SU-DHL-6 (cell line): ENCODE measurements around the gene SMTNL1.

Experiments used
- H2AFZ ChIP-seq: fragments of 200-600 bp; sonication (generic); 2 replicates; pipeline ENCODE4 v1.6.1; 2014; ENCODE audit warnings: low read depth, mild to moderate bottlenecking, moderate library complexity, mixed read lengths, antibody characterized with exemption, low read length; ENCODE audit not compliant: severe bottlenecking
- H3F3A ChIP-seq: fragments of 200-600 bp; shearing (Covaris generic); 2 replicates; pipeline ENCODE4 v1.6.0; 2016; ENCODE audit warnings: antibody characterized with exemption, mild to moderate bottlenecking; ENCODE audit not compliant: insufficient read depth
- H3K27ac ChIP-seq: fragments of 200-600 bp; sonication (generic); 2 replicates; pipeline ENCODE4 v1.5.1; 2016; ENCODE audit warnings: low read depth, mild to moderate bottlenecking, low read length, moderate library complexity, mixed read lengths
- H3K27me3 ChIP-seq: fragments of 200-600 bp; sonication (generic), shearing (Covaris generic); 2 replicates; pipeline ENCODE4 v1.6.0; 2014; ENCODE audit warnings: mild to moderate bottlenecking, low read length
- H3K36me3 ChIP-seq: fragments of 200-600 bp; sonication (generic); 2 replicates; pipeline ENCODE4 v1.6.1; 2014; ENCODE audit warnings: mild to moderate bottlenecking, low read length, mixed read lengths
- H3K4me2 ChIP-seq: fragments of 300-600, 200-600 bp; shearing (Covaris generic), sonication (generic); 2 replicates; pipeline ENCODE4 v1.6.0; 2014; ENCODE audit warnings: low read length, low read depth, mild to moderate bottlenecking; ENCODE audit not compliant: poor library complexity, severe bottlenecking
- H3K4me3 ChIP-seq: fragments of 200-600 bp; sonication (generic); 2 replicates; pipeline ENCODE4 v1.5.1; 2014; ENCODE audit warnings: antibody characterized with exemption, low read length, mild to moderate bottlenecking, mixed read lengths; ENCODE audit not compliant: insufficient read depth, poor library complexity, severe bottlenecking
- H3K79me2 ChIP-seq: fragments of 200-600 bp; sonication (generic); 2 replicates; pipeline ENCODE4 v1.6.1; 2014; ENCODE audit warnings: mild to moderate bottlenecking, low read length, moderate library complexity; ENCODE audit not compliant: insufficient read depth
- H3K9ac ChIP-seq: fragments of 200-600 bp; sonication (generic); 2 replicates; pipeline ENCODE4 v1.7.0; 2014; ENCODE audit warnings: mild to moderate bottlenecking, low read length
- H3K9me2 ChIP-seq: fragments of 200-600 bp; sonication (generic); replicated peaks from 2 replicates; pipeline ENCODE4 v1.6.1; 2014; ENCODE audit warnings: low read length; ENCODE audit not compliant: insufficient read depth
- H3K9me3 ChIP-seq: fragments of 200-600 bp; sonication (generic); 2 replicates; pipeline ENCODE4 v1.6.1; 2014; ENCODE audit warnings: low read length, mixed read lengths; ENCODE audit not compliant: insufficient read depth
- H4K20me1 ChIP-seq: fragments of 200-600 bp; sonication (generic); 2 replicates; pipeline ENCODE4 v1.6.1; 2014; ENCODE audit warnings: low read depth, mild to moderate bottlenecking, antibody characterized with exemption, low read length, moderate library complexity, mixed read lengths
- CTCF ChIP-seq: fragments of 200-600 bp; sonication (generic); IDR thresholded peaks from one replicate; pipeline ENCODE4 v1.5.1; 2017; ENCODE audit warnings: antibody characterized with exemption, mild to moderate bottlenecking, low read length, moderate library complexity; ENCODE audit not compliant: insufficient read depth, poor library complexity, severe bottlenecking
- EZH2phosphoT487 ChIP-seq: fragments of 200-600 bp; sonication (generic), shearing (Covaris generic); conservative IDR thresholded peaks from 2 replicates; pipeline ENCODE4 v1.6.1; 2018; ENCODE audit warnings: mild to moderate bottlenecking, antibody characterized with exemption, low read length, moderate library complexity, mixed read lengths

Gene SMTNL1

GRCh38 chr11:57536947-57537619 lies at the start of gene SMTNL1:
SMTNL1 (plus strand) TSS chr11:57537595; CDS start chr11:57542643, 5,048 bp downstream.
- no peaks in the 10 kb centered on the region for H3K9me2 ChIP-seq
- no peaks in the 10 kb centered on the region for H3K79me2 ChIP-seq
- no peaks in the 10 kb centered on the region for H3K9me3 ChIP-seq
- H3K4me3 ChIP-seq = no peak within 1 kb of the TSS
- no peaks in the 10 kb centered on the region for H3K36me3 ChIP-seq
- H4K20me1 ChIP-seq = no peaks in the 10 kb centered on the region
- no peaks in the 10 kb centered on the region for H3K27me3 ChIP-seq
- no peak for TF ChIP-seq CTCF
- no peak for TF ChIP-seq EZH2phosphoT487
- H3K27ac ChIP-seq = no peak within 1 kb of the TSS
- H3F3A ChIP-seq = no peaks in the 10 kb centered on the region
- H3K9ac ChIP-seq = no peak within 1 kb of the TSS
- H2AFZ ChIP-seq = no peak within 1 kb of the TSS
- no peak within 1 kb of the TSS for H3K4me2 ChIP-seq

- no peak for TF ChIP-seq CTCF
- no peak for TF ChIP-seq EZH2phosphoT487
- Histone ChIP-seq H3K9me3 (no peaks in the 10 kb centered on the region), H3K4me3 (no peak overlapping the region), H3K27me3 (no peaks in the 10 kb centered on the region), H2AFZ (no peak overlapping the region), H3K36me3 (0 out of 2 replicates have a peak, but pooled peaks cover 12% of the 10 kb centered on the region), H3K79me2 (no peaks in the 10 kb centered on the region), H3K27ac (no peak overlapping the region), H3F3A (no peaks in the 10 kb centered on the region), H3K4me2 (no peak overlapping the region), H3K9ac (no peak overlapping the region), H4K20me1 (no peaks in the 10 kb centered on the region), H3K9me2 (no peaks in the 10 kb centered on the region)
These were observed 49.3 kb upstream of the SMTNL1 start for GRCh38 chr11:57487920-57488659.

- H3K27ac ChIP-seq = no peak overlapping the region
- no peak for TF ChIP-seq EZH2phosphoT487
- TF ChIP-seq CTCF = no peak
- no peaks in the 10 kb centered on the region for H3K27me3 ChIP-seq
- no peaks in the 10 kb centered on the region for H3K9me3 ChIP-seq
- H3K9me2 ChIP-seq = no peaks in the 10 kb centered on the region
- H4K20me1 ChIP-seq = no peaks in the 10 kb centered on the region
- no peaks in the 10 kb centered on the region for H3K36me3 ChIP-seq
- H3K4me2 ChIP-seq = no peak overlapping the region
- no peaks in the 10 kb centered on the region for H3K79me2 ChIP-seq
- H3K9ac ChIP-seq = no peak overlapping the region
- H3F3A ChIP-seq = no peaks in the 10 kb centered on the region
- no peak overlapping the region for H3K4me3 ChIP-seq
- H2AFZ ChIP-seq = no peak overlapping the region
These were observed 46.7 kb upstream of the SMTNL1 start for GRCh38 chr11:57490456-57491248.
